GM12865 (cell line): Measurements from ENCODE around the gene CRYZ.

Source experiments
- DNase-seq: peaks from one replicate; pipeline ENCODE4 v3.0.0; 2010; ENCODE audit warnings: low read depth
- H3K4me3 ChIP-seq: 2 replicates; pipeline ENCODE4 v1.5.1; 2011; ENCODE audit warnings: mild to moderate bottlenecking, low read depth, low read length, control low read depth
- TF ChIP-seq, protein P1 (sequence below): IDR thresholded peaks from 2 replicates; pipeline ENCODE4 v1.5.1; 2011; ENCODE audit warnings: low read length, control low read depth, low read depth, inconsistent platforms; ENCODE audit not compliant: insufficient read depth; ENCODE audit errors: missing control alignments

CRYZ gene

DNA sequence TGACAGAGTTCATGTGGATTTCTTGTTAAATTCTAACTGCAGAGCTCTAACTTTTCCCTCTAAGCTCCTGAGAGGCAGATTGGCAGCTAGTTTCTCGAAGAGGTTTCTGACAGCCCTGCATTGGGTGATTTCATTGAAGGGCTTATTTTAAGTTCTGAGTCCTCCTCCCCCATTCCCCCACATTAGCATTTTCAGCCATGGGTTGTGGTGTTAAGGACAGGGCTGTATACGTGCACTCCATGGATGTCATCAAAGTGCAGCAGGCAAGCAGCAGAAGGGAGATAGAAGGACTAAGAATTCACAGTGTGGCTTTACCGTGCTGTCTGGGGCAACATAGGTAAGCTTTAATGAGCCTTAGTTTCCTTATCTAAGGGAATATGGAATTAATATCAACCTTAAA is 19.0 kb downstream of the CRYZ start:
- TF ChIP-seq, protein P1, sequence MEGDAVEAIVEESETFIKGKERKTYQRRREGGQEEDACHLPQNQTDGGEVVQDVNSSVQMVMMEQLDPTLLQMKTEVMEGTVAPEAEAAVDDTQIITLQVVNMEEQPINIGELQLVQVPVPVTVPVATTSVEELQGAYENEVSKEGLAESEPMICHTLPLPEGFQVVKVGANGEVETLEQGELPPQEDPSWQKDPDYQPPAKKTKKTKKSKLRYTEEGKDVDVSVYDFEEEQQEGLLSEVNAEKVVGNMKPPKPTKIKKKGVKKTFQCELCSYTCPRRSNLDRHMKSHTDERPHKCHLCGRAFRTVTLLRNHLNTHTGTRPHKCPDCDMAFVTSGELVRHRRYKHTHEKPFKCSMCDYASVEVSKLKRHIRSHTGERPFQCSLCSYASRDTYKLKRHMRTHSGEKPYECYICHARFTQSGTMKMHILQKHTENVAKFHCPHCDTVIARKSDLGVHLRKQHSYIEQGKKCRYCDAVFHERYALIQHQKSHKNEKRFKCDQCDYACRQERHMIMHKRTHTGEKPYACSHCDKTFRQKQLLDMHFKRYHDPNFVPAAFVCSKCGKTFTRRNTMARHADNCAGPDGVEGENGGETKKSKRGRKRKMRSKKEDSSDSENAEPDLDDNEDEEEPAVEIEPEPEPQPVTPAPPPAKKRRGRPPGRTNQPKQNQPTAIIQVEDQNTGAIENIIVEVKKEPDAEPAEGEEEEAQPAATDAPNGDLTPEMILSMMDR: no peak
- H3K4me3 ChIP-seq: no peak overlapping the region
- DNase-seq: no peak

DNA sequence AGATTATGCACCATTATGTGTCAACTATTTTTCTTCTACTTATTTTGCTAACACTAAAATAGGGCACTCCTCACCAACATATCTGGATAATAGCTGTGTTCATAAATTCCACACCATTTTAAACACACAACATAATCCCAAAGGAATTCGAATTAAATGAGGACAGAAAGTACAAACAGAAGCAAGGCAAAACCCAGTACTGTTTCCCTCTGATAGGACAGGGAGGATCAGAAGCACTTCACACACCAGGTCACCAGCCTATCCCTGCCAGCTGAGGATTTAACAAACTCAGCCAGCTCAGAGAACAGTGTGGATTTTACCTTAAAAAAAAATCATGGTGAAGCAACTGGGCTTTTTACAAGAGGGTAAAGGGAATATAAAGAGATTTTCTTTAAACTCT is 20.0 kb downstream of the CRYZ start:
- no peak for DNase-seq
- TF ChIP-seq, protein P1: no peak
- H3K4me3 ChIP-seq: no peak overlapping the region

DNA sequence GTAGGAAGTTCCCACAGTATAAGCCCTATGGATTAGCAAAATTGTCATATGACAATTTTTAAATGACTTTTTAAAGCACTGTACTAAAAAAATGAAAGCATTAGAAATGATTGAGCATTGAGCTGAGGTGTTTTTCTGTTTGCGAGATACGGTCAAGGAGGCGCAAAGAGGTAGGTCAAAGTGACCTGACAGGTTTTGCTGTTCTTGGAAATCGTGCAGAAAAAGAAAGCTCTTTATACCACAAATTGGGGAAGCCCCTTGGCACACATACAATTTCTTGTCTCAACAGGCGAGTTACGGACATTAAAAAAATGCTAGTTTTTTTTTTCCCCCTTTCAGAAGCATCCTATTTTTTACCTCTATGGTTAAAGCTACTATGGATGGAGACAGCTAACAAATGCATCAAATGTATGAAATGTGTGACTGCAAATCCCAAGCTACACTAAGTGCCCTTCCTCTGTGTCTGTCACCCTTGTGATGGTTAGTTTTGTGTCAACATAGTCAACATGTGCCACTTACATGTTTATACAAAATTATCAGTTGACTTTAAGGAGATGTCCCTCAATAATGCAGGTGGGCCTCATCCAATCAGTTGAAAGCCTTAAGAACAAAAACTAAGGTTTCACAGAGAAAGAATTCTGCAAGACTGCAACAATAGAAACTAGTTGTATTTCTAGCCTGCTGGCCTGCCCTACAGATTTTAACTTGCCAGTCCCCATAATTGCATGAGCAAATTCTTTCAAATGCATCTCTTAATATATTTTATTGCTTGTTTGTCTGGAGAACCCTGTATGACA is 29.3 kb downstream of the CRYZ start:
- TF ChIP-seq, protein P1: no peak
- no peak overlapping the region for H3K4me3 ChIP-seq
- no peak for DNase-seq

DNA sequence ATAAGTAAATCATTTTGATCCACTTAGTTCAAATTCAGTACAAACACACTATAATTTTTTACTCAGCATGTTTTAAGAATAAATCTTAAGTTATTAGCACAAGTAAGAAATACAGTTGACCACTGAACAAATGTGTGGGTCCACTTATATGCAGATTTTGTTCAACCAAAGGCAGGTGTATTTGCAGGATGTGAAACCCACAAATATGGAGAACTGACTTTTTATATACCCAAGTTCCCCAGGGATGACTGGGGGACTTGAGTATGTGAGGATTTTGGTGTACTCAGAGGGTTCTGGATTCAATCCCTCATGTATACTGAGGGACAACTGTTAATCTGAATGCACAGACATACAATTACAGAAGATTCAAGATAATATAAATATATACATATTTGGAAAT is 33.5 kb downstream of the CRYZ start:
- H3K4me3 ChIP-seq: no peak overlapping the region
- DNase-seq: no peak
- TF ChIP-seq, protein P1: no peak

DNA sequence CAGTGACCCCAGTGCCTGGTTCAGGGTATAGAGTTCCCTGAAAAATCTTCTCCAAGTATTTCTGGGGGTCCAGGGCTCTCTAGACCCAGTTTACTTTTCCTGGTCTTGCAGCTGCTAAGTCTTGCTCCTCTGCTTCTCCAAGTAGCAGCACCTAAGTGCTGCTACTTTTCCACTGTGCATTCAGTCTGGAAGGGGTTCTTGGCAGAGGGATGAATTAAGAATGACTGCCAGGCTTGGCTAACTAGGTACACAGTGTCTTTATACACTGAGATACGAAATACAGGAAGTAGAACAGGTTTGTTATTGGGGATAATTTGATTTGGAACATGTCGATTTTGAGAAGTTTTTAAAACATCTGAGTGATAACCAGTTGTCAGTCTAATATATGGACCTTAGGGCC is 35.0 kb downstream of the CRYZ start:
- no peak overlapping the region for H3K4me3 ChIP-seq
- TF ChIP-seq, protein P1: no peak
- DNase-seq: no peak

DNA sequence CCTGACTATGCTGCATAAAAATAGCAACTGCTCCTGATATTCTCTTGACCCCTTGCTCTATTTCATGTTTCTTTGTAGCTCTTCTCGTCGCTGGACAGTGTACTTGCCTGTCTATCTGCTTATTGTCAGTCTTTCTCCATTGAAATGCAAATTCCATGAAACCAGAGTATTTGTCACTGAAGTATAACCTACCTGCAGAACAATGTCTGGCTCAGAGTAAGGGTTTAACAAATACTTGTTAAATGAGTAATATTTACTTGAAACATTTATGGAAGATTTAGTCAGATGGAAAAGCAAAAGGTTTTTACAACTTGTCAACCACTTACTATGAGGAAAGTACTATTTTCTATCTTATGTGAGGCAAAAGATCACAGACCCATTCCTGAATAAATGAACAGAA is 39.4 kb downstream of the CRYZ start:
- TF ChIP-seq, protein P1: no peak
- no peak overlapping the region for H3K4me3 ChIP-seq
- no peak for DNase-seq

DNA sequence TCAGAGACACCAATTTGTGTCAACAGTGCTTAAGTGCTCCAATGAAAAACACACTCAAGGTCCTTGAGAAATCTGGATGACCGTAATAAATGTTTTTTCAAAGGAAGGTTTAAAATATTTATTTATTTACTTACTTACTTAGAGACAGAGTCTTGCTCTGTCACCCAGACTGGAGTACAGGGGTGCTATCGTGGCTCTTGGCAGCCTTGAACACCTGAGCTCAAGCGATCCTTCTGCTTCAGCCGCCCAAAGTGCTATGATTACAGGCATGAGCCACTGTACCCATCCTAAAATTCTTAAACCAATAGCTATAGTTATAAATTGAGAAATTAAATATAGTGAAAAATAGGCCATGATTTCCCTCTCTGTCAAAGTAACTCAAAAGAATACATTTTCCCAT is 41.9 kb downstream of the CRYZ start:
- DNase-seq: no peak
- TF ChIP-seq, protein P1: no peak
- no peak overlapping the region for H3K4me3 ChIP-seq
